Parathyroid adenoma (tissue), 2 donors: ENCODE results near the gene NPAS3.
A peak's percentile ranks its signal among the peaks of the same experiment; 100 is the strongest.

ENCODE experiments used
- H2AFZ ChIP-seq: fragments of 300-600 bp; sonication (generic); one replicate; pipeline ENCODE4 v1.7.0; 2017; ENCODE audit warnings: antibody characterized with exemption, mild to moderate bottlenecking
- H3K27ac ChIP-seq: fragments of 300-600 bp; sonication (generic); one replicate; pipeline ENCODE4 v1.7.0; 2017
- H3K27me3 ChIP-seq: fragments of 300-600 bp; sonication (generic); one replicate; pipeline ENCODE4 v1.7.0; 2017; ENCODE audit warnings: low read length; ENCODE audit not compliant: control insufficient read depth, insufficient read depth
- H3K36me3 ChIP-seq: fragments of 300-600 bp; sonication (generic); one replicate; pipeline ENCODE4 v1.7.0; 2017; ENCODE audit warnings: low read length; ENCODE audit not compliant: control insufficient read depth, insufficient read depth
- H3K4me1 ChIP-seq: fragments of 300-600 bp; sonication (generic); one replicate; pipeline ENCODE4 v1.7.0; 2017; ENCODE audit warnings: control low read depth
- H3K4me2 ChIP-seq: fragments of 300-600 bp; sonication (generic); one replicate; pipeline ENCODE4 v1.7.0; 2017; ENCODE audit warnings: low read length
- H3K4me3 ChIP-seq: fragments of 300-600 bp; sonication (generic); one replicate; pipeline ENCODE4 v1.7.0; 2017; ENCODE audit warnings: low read depth, low read length
- H3K79me2 ChIP-seq: fragments of 300-600 bp; sonication (generic); one replicate; pipeline ENCODE4 v1.7.0; 2017; ENCODE audit warnings: control low read depth
- H3K9ac ChIP-seq: fragments of 300-600 bp; sonication (generic); one replicate; pipeline ENCODE4 v1.7.0; 2017; ENCODE audit warnings: mild to moderate bottlenecking
- H3K9me3 ChIP-seq: fragments of 300-600 bp; sonication (generic); one replicate; pipeline ENCODE4 v1.7.0; 2017; ENCODE audit warnings: low read length; ENCODE audit not compliant: control insufficient read depth
- CTCF ChIP-seq: fragments of 300-600 bp; sonication (generic); IDR thresholded peaks from one replicate; pipeline ENCODE4 v1.7.0; 2017; ENCODE audit warnings: antibody characterized with exemption, mild to moderate bottlenecking
- donor health status: primary hyperparathyroidism.

Gene NPAS3

GRCh38 chr14:33792009-33792719 is 853.5 kb downstream of the NPAS3 start:
- H3K4me2 ChIP-seq = no peak overlapping the region
- no peak overlapping the region for H3K27ac ChIP-seq
- H3K9me3 ChIP-seq = no peaks in the 10 kb centered on the region
- H3K79me2 ChIP-seq = no peaks in the 10 kb centered on the region
- no peaks in the 10 kb centered on the region for H3K36me3 ChIP-seq
- no peak for TF ChIP-seq CTCF
- no peak overlapping the region for H3K4me3 ChIP-seq
- H3K4me1 ChIP-seq = peaks cover 6% of the 10 kb centered on the region
- H2AFZ ChIP-seq = peak overlapping the region; percentile 58
- H3K27me3 ChIP-seq = no peaks in the 10 kb centered on the region
- H3K9ac ChIP-seq = no peak overlapping the region

- H3K4me2 ChIP-seq = peak overlapping the region; percentile 50
- H3K79me2 ChIP-seq = no peaks in the 10 kb centered on the region
- H3K4me1 ChIP-seq = peaks cover 6% of the 10 kb centered on the region
- H3K36me3 ChIP-seq = no peaks in the 10 kb centered on the region
- peak; percentile 93 for TF ChIP-seq CTCF
- H3K27me3 ChIP-seq = no peaks in the 10 kb centered on the region
- H3K9ac ChIP-seq = no peak overlapping the region
- H3K9me3 ChIP-seq = no peaks in the 10 kb centered on the region
- no peak overlapping the region for H3K4me3 ChIP-seq
- no peak overlapping the region for H3K27ac ChIP-seq
- peak overlapping the region; percentile 58 for H2AFZ ChIP-seq
Observed at GRCh38 chr14:33792720-33793368, 854.2 kb downstream of the NPAS3 start.

- H3K4me1 ChIP-seq = peaks cover 6% of the 10 kb centered on the region
- H3K27ac ChIP-seq = no peak overlapping the region
- H3K27me3 ChIP-seq = no peaks in the 10 kb centered on the region
- H2AFZ ChIP-seq = no peak overlapping the region
- H3K4me3 ChIP-seq = no peak overlapping the region
- no peaks in the 10 kb centered on the region for H3K36me3 ChIP-seq
- no peak overlapping the region for H3K4me2 ChIP-seq
- no peaks in the 10 kb centered on the region for H3K79me2 ChIP-seq
- H3K9ac ChIP-seq = no peak overlapping the region
- no peak for TF ChIP-seq CTCF
- no peaks in the 10 kb centered on the region for H3K9me3 ChIP-seq
Observed at GRCh38 chr14:33793398-33794110, 854.9 kb downstream of the NPAS3 start.

- Histone ChIP-seq H3K4me2 (no peak overlapping the region), H3K79me2 (no peaks in the 10 kb centered on the region), H2AFZ (no peak overlapping the region), H3K4me3 (no peak overlapping the region), H3K9me3 (no peaks in the 10 kb centered on the region), H3K36me3 (no peaks in the 10 kb centered on the region), H3K27ac (no peak overlapping the region), H3K9ac (no peak overlapping the region), H3K27me3 (no peaks in the 10 kb centered on the region), H3K4me1 (peaks cover 6% of the 10 kb centered on the region)
- no peak for TF ChIP-seq CTCF
Observed at GRCh38 chr14:33794791-33795305, 856.2 kb downstream of the NPAS3 start.
